ENCODE results near the gene SHB. TPM values are rescaled to one million over a fixed set of nuclear protein-coding genes. Genes with fewer than 3 reads are reported as not detected.

The SHB gene
- total and polyA plus RNA-seq, 2 donors (not counting 1 experiment from before 2014, with no cell fraction given), result 9.9 to 13.9 TPM

- Histone ChIP-seq H3K9ac (ENCODE audit: insufficient read depth, low read length) (peak overlapping the region; percentile 87), H3K4me2 (ENCODE audit: extremely low read depth, insufficient read depth, low read length) (peak overlapping the region; percentile 33), H3K79me2 (ENCODE audit: control insufficient read depth, insufficient read depth, low read length) (peaks cover 65% of the 10 kb centered on the region), H2AFZ (ENCODE audit: low read length) (no peak overlapping the region), H3K27ac (ENCODE audit: insufficient read depth, low read length) (peak overlapping the region; percentile 79), H3K36me3 (ENCODE audit: control insufficient read depth, insufficient read depth, low read length) (no peaks in the 10 kb centered on the region), H4K20me1 (ENCODE audit: control insufficient read depth, extremely low read depth, insufficient read depth, low read length) (peaks cover 2% of the 10 kb centered on the region), H3K4me1 (ENCODE audit: control insufficient read depth, extremely low read depth, insufficient read depth, low read length) (peaks cover 18% of the 10 kb centered on the region), H3K4me3 (replicated peaks in 1 of 4; ENCODE audit: control extremely low read depth in 1 of 4, insufficient read depth in 1 of 4, low read depth in 3 of 4, low read length in 4 of 4) (peak overlapping the region; percentile 59 to 88 (median 76)), H3K9me3 (ENCODE audit: control insufficient read depth, insufficient read depth, low read depth, low read length) (no peaks in the 10 kb centered on the region), H3K27me3 (ENCODE audit: control insufficient read depth, insufficient read depth, low read length) (no peaks in the 10 kb centered on the region)
- peak; percentile 34 to 46 for DNase-seq (ENCODE audit: low read depth in 2 of 2)
- no peak for TF ChIP-seq CTCF (conservative IDR thresholded peaks at IDR 0.05 in 1 of 2, IDR thresholded peaks at IDR 0.05 in 1 of 2; ENCODE audit: low read depth in 1 of 2, low read length in 2 of 2)
- no peak for TF ChIP-seq EZH2 (IDR thresholded peaks at IDR 0.05; ENCODE audit: low read length, missing control alignments)
These were observed 1.8 kb downstream of the SHB start for GRCh38 chr9:38066914-38067858.

GRCh38 chr9:38066197-38066913 lies 2.7 kb downstream of the SHB start:
- H3K4me3 ChIP-seq (replicated peaks in 1 of 4; ENCODE audit: control extremely low read depth in 1 of 4, insufficient read depth in 1 of 4, low read depth in 3 of 4, low read length in 4 of 4), result peak overlapping the region; percentile 59 to 88 (median 76)
- peak overlapping the region; percentile 79 for H3K27ac ChIP-seq (ENCODE audit: insufficient read depth, low read length)
- no peak overlapping the region for H2AFZ ChIP-seq (ENCODE audit: low read length)
- H4K20me1 ChIP-seq (ENCODE audit: control insufficient read depth, extremely low read depth, insufficient read depth, low read length), result peaks cover 2% of the 10 kb centered on the region
- DNase-seq (ENCODE audit: low read depth in 2 of 2), result no peak
- H3K9me3 ChIP-seq (ENCODE audit: control insufficient read depth, insufficient read depth, low read depth, low read length), result no peaks in the 10 kb centered on the region
- peak overlapping the region; percentile 1 for H3K9ac ChIP-seq (ENCODE audit: insufficient read depth, low read length)
- peaks cover 73% of the 10 kb centered on the region for H3K79me2 ChIP-seq (ENCODE audit: control insufficient read depth, insufficient read depth, low read length)
- H3K36me3 ChIP-seq (ENCODE audit: control insufficient read depth, insufficient read depth, low read length), result no peaks in the 10 kb centered on the region
- peak overlapping the region; percentile 33 for H3K4me2 ChIP-seq (ENCODE audit: extremely low read depth, insufficient read depth, low read length)
- peaks cover 22% of the 10 kb centered on the region for H3K4me1 ChIP-seq (ENCODE audit: control insufficient read depth, extremely low read depth, insufficient read depth, low read length)
- no peaks in the 10 kb centered on the region for H3K27me3 ChIP-seq (ENCODE audit: control insufficient read depth, insufficient read depth, low read length)
- TF ChIP-seq EZH2 (IDR thresholded peaks at IDR 0.05; ENCODE audit: low read length, missing control alignments) (no peak), CTCF (conservative IDR thresholded peaks at IDR 0.05 in 1 of 2, IDR thresholded peaks at IDR 0.05 in 1 of 2; ENCODE audit: low read depth in 1 of 2, low read length in 2 of 2) (no peak)
